Endothelial cell of umbilical vein (primary cell): ENCODE results near the gene PPP3CA. TPM values are rescaled to one million over a fixed set of nuclear protein-coding genes. Genes with fewer than 3 reads are reported as not detected.

Source experiments
- BruUV-seq: library from RNA; stranded (reverse); fragments of 400-500 nt; replicated peaks from 2 replicates; lab custom pipeline; 2021; lab: Mats Ljungman, UMichigan
- CTCF ChIA-PET: fragments of 300-600, 350-600 bp; sonication (Branson Sonifier 250); formaldehyde crosslinking; loops from one replicate; lab custom pipeline; 2021; ENCODE audit warnings: antibody characterized with exemption, inconsistent platforms; lab: Charles Lee
- POLR2A ChIA-PET: fragments of 300-600, 350-600 bp; sonication (Branson Sonifier 250); formaldehyde crosslinking; loops from one replicate; lab custom pipeline; 2021; ENCODE audit warnings: antibody characterized with exemption, inconsistent platforms; lab: Charles Lee
- DNase-seq: peaks from one replicate; pipeline ENCODE4 v3.0.0-alpha.2; 2011; ENCODE audit warnings: low read depth, low spot score
- FAIRE-seq: peaks from 2 replicates; lab custom pipeline; 2011; peaks lifted over from hg19 to GRCh38; lab: Jason Lieb, UNC
- H2AFZ ChIP-seq: 2 replicates; pipeline ENCODE4 v1.6.0; 2012; ENCODE audit warnings: low read depth, low read length, control low read depth, inconsistent platforms
- H3K27ac ChIP-seq: 2 replicates; pipeline ENCODE4 v1.5.1; 2011; ENCODE audit warnings: low read depth, mild to moderate bottlenecking, control low read depth, low read length, moderate library complexity; ENCODE audit not compliant: insufficient read depth
- H3K27me3 ChIP-seq, 2 experiments: 2 replicates each; pipeline versions ENCODE4 v1.6.0 to v1.6.1; 2011; ENCODE audit warnings: low read length in 2 of 2, mixed read lengths in 1 of 2; ENCODE audit not compliant: control insufficient read depth in 2 of 2, insufficient read depth in 2 of 2
- H3K36me3 ChIP-seq, 2 experiments: 2 replicates in 1 of 2; 3 replicates in 1 of 2; pipeline ENCODE4 v1.5.1; 2011; ENCODE audit warnings: low read length in 2 of 2, mild to moderate bottlenecking in 1 of 2, moderate library complexity in 1 of 2; ENCODE audit not compliant: control insufficient read depth in 2 of 2, insufficient read depth in 2 of 2; ENCODE audit errors: extremely low read depth in 1 of 2
- H3K4me1 ChIP-seq: 3 replicates; pipeline ENCODE4 v1.5.1; 2011; ENCODE audit warnings: mild to moderate bottlenecking, low read length; ENCODE audit not compliant: control insufficient read depth, insufficient read depth; ENCODE audit errors: extremely low read depth
- H3K4me2 ChIP-seq: 2 replicates; pipeline ENCODE4 v1.6.1; 2011; ENCODE audit warnings: low read length, control low read depth, mixed read lengths; ENCODE audit not compliant: insufficient read depth
- H3K4me3 ChIP-seq, 3 experiments: fragments of 200-600 bp in 1 of 3; sonication (generic), shearing (Covaris generic) in 1 of 3; replicated peaks in 1 of 3; 2 replicates each; pipeline ENCODE4 v1.5.1; 2011 to 2016; ENCODE audit warnings: control low read depth in 3 of 3, low read length in 3 of 3, mild to moderate bottlenecking in 2 of 3, inconsistent platforms in 1 of 3, low read depth in 1 of 3, moderate library complexity in 1 of 3; ENCODE audit not compliant: insufficient read depth in 1 of 3
- H3K79me2 ChIP-seq: 2 replicates; pipeline ENCODE4 v1.6.0; 2012; ENCODE audit warnings: low read length, inconsistent platforms; ENCODE audit not compliant: control insufficient read depth, insufficient read depth
- H3K9ac ChIP-seq: replicated peaks from 2 replicates; pipeline ENCODE3; 2011; ENCODE audit warnings: low read length, control low read depth; ENCODE audit not compliant: insufficient read depth; ENCODE audit errors: extremely low read depth
- H3K9me1 ChIP-seq: replicated peaks from 3 replicates; pipeline ENCODE4 v1.6.0; 2011; ENCODE audit warnings: mild to moderate bottlenecking, low read length; ENCODE audit not compliant: control insufficient read depth, insufficient read depth; ENCODE audit errors: extremely low read depth
- H3K9me3 ChIP-seq: replicated peaks from 2 replicates; pipeline ENCODE4 v1.5.1; 2012; ENCODE audit warnings: low read length, inconsistent platforms; ENCODE audit not compliant: control insufficient read depth, insufficient read depth
- H4K20me1 ChIP-seq: replicated peaks from 2 replicates; pipeline ENCODE3; 2011; ENCODE audit warnings: mild to moderate bottlenecking, low read length; ENCODE audit not compliant: control insufficient read depth, insufficient read depth; ENCODE audit errors: extremely low read depth
- EZH2 ChIP-seq: IDR thresholded peaks from 2 replicates; pipeline ENCODE4 v1.6.1; 2012; ENCODE audit warnings: borderline replicate concordance, low read depth, mild to moderate bottlenecking, moderate library complexity, low read length, inconsistent platforms; ENCODE audit not compliant: severe bottlenecking
- GATA2 ChIP-seq: IDR thresholded peaks from 2 replicates; pipeline ENCODE4 v1.7.0; 2011; ENCODE audit warnings: low read depth, mild to moderate bottlenecking, moderate library complexity, mixed read lengths, low read length; ENCODE audit not compliant: insufficient read length, insufficient read depth
- JUN ChIP-seq: IDR thresholded peaks from 2 replicates; pipeline ENCODE4 v1.6.1; 2011; ENCODE audit warnings: borderline replicate concordance, low read depth; ENCODE audit not compliant: insufficient read length, insufficient read depth
- POLR2A ChIP-seq: IDR thresholded peaks from 2 replicates; pipeline ENCODE4 v1.6.1; 2012; ENCODE audit warnings: low read depth, mild to moderate bottlenecking, control low read depth, low read length
- POLR2AphosphoS5 ChIP-seq: IDR thresholded peaks from 2 replicates; pipeline ENCODE4 v1.6.1; 2012; ENCODE audit warnings: low read depth, mild to moderate bottlenecking, control low read depth, low read length, moderate library complexity; ENCODE audit not compliant: insufficient read depth
- dilution Hi-C: fragments of 300-500 bp; cut with MboI; formaldehyde crosslinking; loops from one replicate; pipeline ENCODE4 v1.15.0; 2019; ENCODE audit warnings: low sequenced_read_pairs; ENCODE audit not compliant: extremely low pct_ligation_motif_present
- intact Hi-C: fragments of 100-400 bp; cut with micrococcal nuclease; formaldehyde crosslinking; loops from one replicate; pipeline ENCODE4 v1.10.0; 2022
- polyA plus RNA-seq, 4 experiments: library from polyadenylated mRNA; depleted of rRNA in 3 of 4; stranded (reverse) in 3 of 4; unstranded in 1 of 4; fragments of >200 nt; gene quantifications; 2 replicates each; pipeline versions ENCODE4 v1.2.1 to v1.2.3, GENCODE V29; 2011 to 2012; ENCODE audit warnings: missing spikeins in 1 of 4
- total RNA-seq: library from RNA; stranded (reverse); gene quantifications from 2 replicates; pipeline ENCODE4 v1.2.3, GENCODE V29; 2021
- TF ChIP-seq, protein P1 (sequence below): IDR thresholded peaks from 2 replicates; pipeline ENCODE4 v1.6.1; 2011; ENCODE audit not compliant: insufficient read depth, insufficient read length
- TF ChIP-seq, protein P2 (sequence below), 2 donors: IDR thresholded peaks; 1 replicate in 1 of 2; 2 replicates in 1 of 2; pipeline ENCODE4 v1.5.1; 2011; ENCODE audit warnings: low read length in 2 of 2, mild to moderate bottlenecking in 2 of 2, moderate library complexity in 2 of 2, control low read depth in 1 of 2, inconsistent platforms in 1 of 2, low read depth in 1 of 2; ENCODE audit not compliant: insufficient read depth in 1 of 2; ENCODE audit errors: extremely low read depth in 1 of 2

Gene PPP3CA
- total and polyA plus RNA-seq, 2 donors (not counting 3 experiments of a cell fraction or from before 2014, with no cell fraction given), result 7.0 to 43.3 TPM

DNA sequence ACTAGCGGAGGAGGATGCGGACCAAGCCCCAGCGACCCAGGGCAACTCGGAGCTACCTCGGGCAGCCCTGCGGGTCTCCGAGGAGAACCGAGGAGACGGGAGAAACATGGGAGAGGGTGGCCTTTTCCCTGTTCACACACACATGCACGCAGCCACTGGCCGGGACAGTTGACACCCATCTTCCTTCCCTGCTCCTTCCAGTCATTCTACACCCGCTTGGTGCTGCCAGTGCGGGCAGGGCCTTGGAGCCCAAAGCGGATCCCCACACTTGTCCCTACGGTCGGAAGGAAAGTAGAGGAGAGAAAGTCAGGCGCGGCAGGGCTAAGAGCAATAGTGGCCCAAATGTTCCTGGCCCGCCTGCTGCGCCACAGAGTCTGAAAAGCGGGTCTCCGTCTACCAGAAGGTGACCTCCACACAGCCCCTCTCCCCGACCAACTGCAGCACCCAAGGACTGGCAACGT is 1.1 kb upstream of the PPP3CA start:
- Histone ChIP-seq H3K4me2 (peak overlapping the region; percentile 48), H4K20me1 (no peaks in the 10 kb centered on the region), H3K9me1 (no peaks in the 10 kb centered on the region), H3K9me3 (no peaks in the 10 kb centered on the region), H3K27ac (peak overlapping the region; percentile 70), H3K27me3 (no peaks in the 10 kb centered on the region), H2AFZ (peak overlapping the region; percentile 86), H3K36me3 (no peaks in the 10 kb centered on the region), H3K4me3 (peak overlapping the region; percentile 52 to 68 (median 54)), H3K4me1 (peaks cover 15% of the 10 kb centered on the region), H3K9ac (peak overlapping the region; percentile 72), H3K79me2 (peaks cover 2% of the 10 kb centered on the region)
- ChIA-PET CTCF (interaction anchor here (0.8 to 3.8 kb wide), 7 partner anchors 22 to 1751 kb away, joined by 3 to 16 read pairs (median 4); partner anchors contain the start of gene BDH2), POLR2A (interaction anchor here (1.3 kb wide), 1 partner anchor 73 kb away, joined by 3 read pairs; no protein-coding TSS in a partner anchor)
- TSS peak; percentile 54 for BruUV-seq
- intact Hi-C loops (loop anchor here (1.0 to 5.0 kb wide), 7 partner anchors 8 to 1786 kb away; partner anchors contain the start of genes H2AZ1 and TRMT10A), dilution Hi-C loops (no loop called here)
- TF ChIP-seq, protein P1, sequence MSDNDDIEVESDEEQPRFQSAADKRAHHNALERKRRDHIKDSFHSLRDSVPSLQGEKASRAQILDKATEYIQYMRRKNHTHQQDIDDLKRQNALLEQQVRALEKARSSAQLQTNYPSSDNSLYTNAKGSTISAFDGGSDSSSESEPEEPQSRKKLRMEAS, result no peak
- no peak for TF ChIP-seq EZH2
- TF ChIP-seq, protein P2, sequence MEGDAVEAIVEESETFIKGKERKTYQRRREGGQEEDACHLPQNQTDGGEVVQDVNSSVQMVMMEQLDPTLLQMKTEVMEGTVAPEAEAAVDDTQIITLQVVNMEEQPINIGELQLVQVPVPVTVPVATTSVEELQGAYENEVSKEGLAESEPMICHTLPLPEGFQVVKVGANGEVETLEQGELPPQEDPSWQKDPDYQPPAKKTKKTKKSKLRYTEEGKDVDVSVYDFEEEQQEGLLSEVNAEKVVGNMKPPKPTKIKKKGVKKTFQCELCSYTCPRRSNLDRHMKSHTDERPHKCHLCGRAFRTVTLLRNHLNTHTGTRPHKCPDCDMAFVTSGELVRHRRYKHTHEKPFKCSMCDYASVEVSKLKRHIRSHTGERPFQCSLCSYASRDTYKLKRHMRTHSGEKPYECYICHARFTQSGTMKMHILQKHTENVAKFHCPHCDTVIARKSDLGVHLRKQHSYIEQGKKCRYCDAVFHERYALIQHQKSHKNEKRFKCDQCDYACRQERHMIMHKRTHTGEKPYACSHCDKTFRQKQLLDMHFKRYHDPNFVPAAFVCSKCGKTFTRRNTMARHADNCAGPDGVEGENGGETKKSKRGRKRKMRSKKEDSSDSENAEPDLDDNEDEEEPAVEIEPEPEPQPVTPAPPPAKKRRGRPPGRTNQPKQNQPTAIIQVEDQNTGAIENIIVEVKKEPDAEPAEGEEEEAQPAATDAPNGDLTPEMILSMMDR (IDR thresholded peaks at IDR 0.05; ENCODE audit: extremely low read depth in 1 of 2, insufficient read depth in 1 of 2, low read depth in 1 of 2, low read length in 2 of 2), result no peak
- no peak for TF ChIP-seq JUN
- no peak for TF ChIP-seq POLR2A
- no peak for TF ChIP-seq GATA2
- TF ChIP-seq POLR2AphosphoS5, result no peak
- DNase-seq (no peak), FAIRE-seq (no peak)
